Measurements from ENCODE around the gene TMEM190. TPM values are rescaled to one million over a fixed set of nuclear protein-coding genes. Genes with fewer than 3 reads are reported as not detected.
"Not testable (repeated sequence)": the region's sequence is repeated elsewhere in the genome, so short reads cannot be mapped to it uniquely, and the experiment has no call there.

Gene TMEM190
- total RNA-seq, 4 donors from 2014 or later, result not detected

GRCh38 chr19:55400281-55401087 is 23.9 kb downstream of the TMEM190 start:
- 83 to 85% methylated on average over 3 to 4 of the region's 14 CpGs for WGBS, 2 donors (ENCODE audit: low coverage in 1 of 2)
- H3K27ac ChIP-seq, result no peak overlapping the region
- no peak for ATAC-seq

DNA sequence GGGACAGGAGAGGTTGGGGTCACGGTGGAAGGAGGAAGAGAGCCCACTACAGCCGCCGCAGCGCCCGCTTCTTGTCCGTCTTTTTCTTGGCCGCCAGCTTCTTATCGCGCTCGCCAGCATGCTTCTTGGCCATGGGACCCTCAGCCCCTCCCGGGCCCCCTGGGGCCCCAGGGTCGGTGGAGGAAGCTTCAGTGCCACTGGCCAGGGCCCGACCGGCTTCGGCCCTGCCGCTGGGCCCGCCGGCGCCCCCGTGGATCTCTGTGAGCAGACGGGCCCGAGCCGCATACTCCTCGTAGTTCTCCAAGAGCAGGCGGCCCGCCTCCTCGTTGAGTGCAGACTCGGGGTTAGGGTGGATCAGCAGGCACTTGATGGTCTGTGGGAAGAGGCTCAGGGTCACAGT is 24.8 kb downstream of the TMEM190 start:
- peaks cover 0 to 11% (median 8%) of the 10 kb centered on the region in 3 donors for H3K4me1 ChIP-seq
- peaks cover 0 to 69% of the 10 kb centered on the region in 2 donors for H3K36me3 ChIP-seq
- not testable (repeated sequence) for H3K9me3 ChIP-seq, H3K27ac ChIP-seq, H3K27me3 ChIP-seq, ATAC-seq, H3K4me3 ChIP-seq
- WGBS, 2 donors (ENCODE audit: low coverage in 1 of 2), result 54% methylated on average over 5 of the region's 28 CpGs; no CpG with 5 or more reads in 1 of the 2 donors

More at GRCh38 chr19:55400281-55401087, 23.9 kb downstream of the TMEM190 start:
- Histone ChIP-seq H3K4me1 (peaks cover 0 to 2% (median 0%) of the 10 kb centered on the region in 3 donors), H3K9me3 (no peaks in the 10 kb centered on the region), H3K27me3 (no peaks in the 10 kb centered on the region), H3K36me3 (peaks cover 0 to 60% of the 10 kb centered on the region in 2 donors), H3K4me3 (no peak overlapping the region)
- TF ChIP-seq POLR2A (IDR thresholded peaks at IDR 0.05) (no peak), EP300 (IDR thresholded peaks at IDR 0.05) (no peak), POLR2AphosphoS5 (IDR thresholded peaks at IDR 0.05) (no peak)
- TF ChIP-seq, protein P1, sequence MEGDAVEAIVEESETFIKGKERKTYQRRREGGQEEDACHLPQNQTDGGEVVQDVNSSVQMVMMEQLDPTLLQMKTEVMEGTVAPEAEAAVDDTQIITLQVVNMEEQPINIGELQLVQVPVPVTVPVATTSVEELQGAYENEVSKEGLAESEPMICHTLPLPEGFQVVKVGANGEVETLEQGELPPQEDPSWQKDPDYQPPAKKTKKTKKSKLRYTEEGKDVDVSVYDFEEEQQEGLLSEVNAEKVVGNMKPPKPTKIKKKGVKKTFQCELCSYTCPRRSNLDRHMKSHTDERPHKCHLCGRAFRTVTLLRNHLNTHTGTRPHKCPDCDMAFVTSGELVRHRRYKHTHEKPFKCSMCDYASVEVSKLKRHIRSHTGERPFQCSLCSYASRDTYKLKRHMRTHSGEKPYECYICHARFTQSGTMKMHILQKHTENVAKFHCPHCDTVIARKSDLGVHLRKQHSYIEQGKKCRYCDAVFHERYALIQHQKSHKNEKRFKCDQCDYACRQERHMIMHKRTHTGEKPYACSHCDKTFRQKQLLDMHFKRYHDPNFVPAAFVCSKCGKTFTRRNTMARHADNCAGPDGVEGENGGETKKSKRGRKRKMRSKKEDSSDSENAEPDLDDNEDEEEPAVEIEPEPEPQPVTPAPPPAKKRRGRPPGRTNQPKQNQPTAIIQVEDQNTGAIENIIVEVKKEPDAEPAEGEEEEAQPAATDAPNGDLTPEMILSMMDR (IDR thresholded peaks at IDR 0.05), result no peak

- Histone ChIP-seq H3K27ac (no peak overlapping the region), H3K36me3 (peaks cover 0 to 69% of the 10 kb centered on the region in 2 donors), H3K4me1 (peaks cover 0 to 18% (median 13%) of the 10 kb centered on the region in 3 donors), H3K27me3 (no peaks in the 10 kb centered on the region), H3K9me3 (no peaks in the 10 kb centered on the region), H3K4me3 (no peak overlapping the region)
- no CpG with 5 or more reads among the region's 2 CpGs for WGBS, 2 donors (ENCODE audit: low coverage in 1 of 2)
- TF ChIP-seq EP300 (IDR thresholded peaks at IDR 0.05) (no peak), POLR2A (IDR thresholded peaks at IDR 0.05) (no peak), POLR2AphosphoS5 (IDR thresholded peaks at IDR 0.05) (no peak)
- TF ChIP-seq, protein P1 (IDR thresholded peaks at IDR 0.05), result no peak
- no peak for ATAC-seq
Observed at GRCh38 chr19:55402509-55402908, 25.9 kb downstream of the TMEM190 start.

DNA sequence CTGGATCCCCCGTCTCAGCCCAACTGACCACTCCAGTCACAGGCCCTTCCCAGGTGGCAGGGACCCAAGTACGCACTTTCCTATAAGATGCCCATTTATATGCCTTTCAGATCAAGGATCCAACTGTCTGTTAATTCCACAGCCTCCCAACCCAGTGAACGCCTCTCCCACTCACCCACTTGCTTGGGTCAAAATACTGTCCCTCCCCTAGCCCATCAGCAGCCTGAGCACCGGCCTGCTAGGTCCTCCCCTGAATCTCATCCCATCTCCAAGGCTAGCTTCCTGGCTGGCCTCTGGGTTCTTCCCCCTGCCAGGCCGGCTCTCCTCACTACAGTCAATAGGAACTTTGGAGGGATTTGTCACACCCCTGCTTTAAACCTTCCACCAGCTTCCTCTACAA is 29.0 kb downstream of the TMEM190 start:
- 33 to 80% methylated on average over 1 of the region's 5 CpGs for WGBS, 2 donors (ENCODE audit: low coverage in 1 of 2)

DNA sequence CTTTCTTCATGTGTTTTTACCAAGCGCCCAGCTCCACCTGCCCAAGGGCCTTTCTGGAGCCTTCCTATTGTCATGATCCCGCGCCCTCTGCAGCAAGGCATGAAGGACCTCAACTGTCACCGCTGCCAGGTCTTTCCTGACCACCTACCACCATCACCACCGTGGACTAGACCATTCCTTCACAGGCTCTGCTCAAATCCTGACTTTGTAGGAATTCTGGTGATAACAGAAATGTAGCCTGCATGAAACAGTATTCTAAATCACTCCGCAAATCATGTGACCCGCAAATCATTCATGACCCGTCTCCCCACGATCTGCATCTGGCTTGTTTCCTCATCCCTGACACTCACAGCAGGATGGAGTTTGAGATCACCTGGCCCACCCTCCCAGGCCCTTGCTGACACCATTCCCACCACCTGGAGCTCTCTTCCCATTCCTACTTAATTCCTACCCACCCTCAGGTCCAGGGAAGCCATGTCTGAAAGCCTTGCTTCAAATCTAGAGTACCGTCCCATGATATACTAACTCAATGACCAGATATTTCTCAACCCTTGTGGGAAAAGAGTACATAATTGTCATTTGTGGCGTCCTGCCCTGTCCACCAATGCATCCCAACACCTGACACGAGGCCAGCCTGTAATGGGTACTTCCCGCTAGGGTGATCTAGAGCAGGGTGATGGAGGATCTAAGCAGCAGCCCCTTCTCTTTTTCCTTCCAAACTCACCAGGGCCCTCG is 29.6 kb downstream of the TMEM190 start:
- peaks cover 0 to 50% of the 10 kb centered on the region in 2 donors for H3K36me3 ChIP-seq
- 76 to 86% methylated on average over 8 to 9 of the region's 14 CpGs for whole genome bisulfite sequencing, 2 donors (ENCODE audit: low coverage in 1 of 2)
- no peaks in the 10 kb centered on the region for H3K9me3 ChIP-seq
- ATAC-seq, result no peak
- H3K27me3 ChIP-seq, result no peaks in the 10 kb centered on the region
- peak overlapping the region in 3 of 4 donors; percentile 96 to 98 (median 97) for H3K27ac ChIP-seq
- TF ChIP-seq POLR2AphosphoS5 (IDR thresholded peaks at IDR 0.05) (no peak), EP300 (IDR thresholded peaks at IDR 0.05) (no peak), POLR2A (IDR thresholded peaks at IDR 0.05) (no peak)
- TF ChIP-seq, protein P1 (IDR thresholded peaks at IDR 0.05), result no peak
- peaks cover 0 to 22% (median 16%) of the 10 kb centered on the region in 3 donors for H3K4me1 ChIP-seq
- H3K4me3 ChIP-seq, result peak overlapping the region; percentile 55 to 85

More for the DNA sequence above, 29.0 kb downstream of the TMEM190 start:
- Histone ChIP-seq H3K4me3 (no peak overlapping the region), H3K4me1 (peaks cover 0 to 22% (median 16%) of the 10 kb centered on the region in 3 donors), H3K9me3 (no peaks in the 10 kb centered on the region), H3K36me3 (peaks cover 0 to 56% of the 10 kb centered on the region in 2 donors), H3K27ac (no peak overlapping the region), H3K27me3 (no peaks in the 10 kb centered on the region)
- TF ChIP-seq EP300 (IDR thresholded peaks at IDR 0.05) (no peak), POLR2AphosphoS5 (IDR thresholded peaks at IDR 0.05) (no peak), POLR2A (IDR thresholded peaks at IDR 0.05) (no peak)
- TF ChIP-seq, protein P1 (IDR thresholded peaks at IDR 0.05), result no peak
- ATAC-seq, result no peak

All from gastroesophageal sphincter (tissue), 4 donors.